GM12801 (cell line): ENCODE measurements around the gene AR.

Experiments used
- TF ChIP-seq, protein P1 (sequence below): IDR thresholded peaks from one replicate; pipeline ENCODE4 v1.5.1; 2011; ENCODE audit warnings: control low read depth; ENCODE audit not compliant: insufficient read length; ENCODE audit errors: extremely low read depth

The AR gene

DNA sequence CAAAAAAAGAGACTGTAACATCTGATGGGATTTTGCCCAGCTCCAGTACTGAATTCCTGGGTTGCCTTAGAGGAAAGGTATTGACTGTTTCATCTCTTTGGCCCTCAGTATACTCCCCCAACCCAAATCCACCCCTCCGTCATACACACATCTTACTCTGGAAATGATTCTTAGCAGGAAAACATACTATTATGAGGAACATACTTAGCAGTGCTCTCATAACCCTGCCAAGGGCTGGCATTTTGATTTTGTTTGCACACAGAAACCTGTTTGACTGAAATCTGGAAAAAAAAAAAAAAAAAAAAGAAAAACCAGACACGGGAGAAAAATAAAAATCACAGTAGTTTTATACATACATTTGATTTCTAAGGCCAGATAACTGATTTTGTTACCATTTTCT, 19.4 kb upstream of the AR start:
- TF ChIP-seq, protein P1, sequence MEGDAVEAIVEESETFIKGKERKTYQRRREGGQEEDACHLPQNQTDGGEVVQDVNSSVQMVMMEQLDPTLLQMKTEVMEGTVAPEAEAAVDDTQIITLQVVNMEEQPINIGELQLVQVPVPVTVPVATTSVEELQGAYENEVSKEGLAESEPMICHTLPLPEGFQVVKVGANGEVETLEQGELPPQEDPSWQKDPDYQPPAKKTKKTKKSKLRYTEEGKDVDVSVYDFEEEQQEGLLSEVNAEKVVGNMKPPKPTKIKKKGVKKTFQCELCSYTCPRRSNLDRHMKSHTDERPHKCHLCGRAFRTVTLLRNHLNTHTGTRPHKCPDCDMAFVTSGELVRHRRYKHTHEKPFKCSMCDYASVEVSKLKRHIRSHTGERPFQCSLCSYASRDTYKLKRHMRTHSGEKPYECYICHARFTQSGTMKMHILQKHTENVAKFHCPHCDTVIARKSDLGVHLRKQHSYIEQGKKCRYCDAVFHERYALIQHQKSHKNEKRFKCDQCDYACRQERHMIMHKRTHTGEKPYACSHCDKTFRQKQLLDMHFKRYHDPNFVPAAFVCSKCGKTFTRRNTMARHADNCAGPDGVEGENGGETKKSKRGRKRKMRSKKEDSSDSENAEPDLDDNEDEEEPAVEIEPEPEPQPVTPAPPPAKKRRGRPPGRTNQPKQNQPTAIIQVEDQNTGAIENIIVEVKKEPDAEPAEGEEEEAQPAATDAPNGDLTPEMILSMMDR = no peak

GRCh38 chrX:67524950-67525691, 18.7 kb upstream of the AR start:
- TF ChIP-seq, protein P1 = no peak

DNA sequence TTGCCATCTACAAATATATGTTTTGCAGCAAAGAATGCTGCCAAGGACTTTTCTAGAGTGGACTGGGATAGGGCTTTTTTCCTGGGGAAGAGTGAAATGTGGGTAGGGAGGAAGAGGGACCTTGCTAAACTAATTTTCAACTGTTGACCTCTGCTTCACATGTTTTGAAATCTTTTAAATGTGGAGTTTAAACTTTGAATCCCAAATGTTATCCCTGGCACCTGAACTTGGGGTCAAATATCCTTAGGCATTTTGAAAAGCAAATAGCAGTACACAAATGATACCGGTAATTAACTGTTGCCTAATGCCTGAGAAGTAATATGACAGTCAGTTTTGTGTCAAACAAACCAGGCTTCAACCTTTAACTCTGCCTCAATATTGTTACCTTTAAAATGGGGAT, 7.3 kb upstream of the AR start:
- TF ChIP-seq, protein P1 = no peak

GRCh38 chrX:67538383-67538782, 5.4 kb upstream of the AR start:
- TF ChIP-seq, protein P1 = no peak

DNA sequence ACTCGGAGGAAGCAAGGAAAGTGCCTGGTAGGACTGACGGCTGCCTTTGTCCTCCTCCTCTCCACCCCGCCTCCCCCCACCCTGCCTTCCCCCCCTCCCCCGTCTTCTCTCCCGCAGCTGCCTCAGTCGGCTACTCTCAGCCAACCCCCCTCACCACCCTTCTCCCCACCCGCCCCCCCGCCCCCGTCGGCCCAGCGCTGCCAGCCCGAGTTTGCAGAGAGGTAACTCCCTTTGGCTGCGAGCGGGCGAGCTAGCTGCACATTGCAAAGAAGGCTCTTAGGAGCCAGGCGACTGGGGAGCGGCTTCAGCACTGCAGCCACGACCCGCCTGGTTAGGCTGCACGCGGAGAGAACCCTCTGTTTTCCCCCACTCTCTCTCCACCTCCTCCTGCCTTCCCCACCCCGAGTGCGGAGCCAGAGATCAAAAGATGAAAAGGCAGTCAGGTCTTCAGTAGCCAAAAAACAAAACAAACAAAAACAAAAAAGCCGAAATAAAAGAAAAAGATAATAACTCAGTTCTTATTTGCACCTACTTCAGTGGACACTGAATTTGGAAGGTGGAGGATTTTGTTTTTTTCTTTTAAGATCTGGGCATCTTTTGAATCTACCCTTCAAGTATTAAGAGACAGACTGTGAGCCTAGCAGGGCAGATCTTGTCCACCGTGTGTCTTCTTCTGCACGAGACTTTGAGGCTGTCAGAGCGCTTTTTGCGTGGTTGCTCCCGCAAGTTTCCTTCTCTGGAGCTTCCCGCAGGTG, 637 bp downstream of the AR start:
- TF ChIP-seq, protein P1 = no peak

GRCh38 chrX:67545036-67545821, 1.4 kb downstream of the AR start:
- TF ChIP-seq, protein P1 = no peak

DNA sequence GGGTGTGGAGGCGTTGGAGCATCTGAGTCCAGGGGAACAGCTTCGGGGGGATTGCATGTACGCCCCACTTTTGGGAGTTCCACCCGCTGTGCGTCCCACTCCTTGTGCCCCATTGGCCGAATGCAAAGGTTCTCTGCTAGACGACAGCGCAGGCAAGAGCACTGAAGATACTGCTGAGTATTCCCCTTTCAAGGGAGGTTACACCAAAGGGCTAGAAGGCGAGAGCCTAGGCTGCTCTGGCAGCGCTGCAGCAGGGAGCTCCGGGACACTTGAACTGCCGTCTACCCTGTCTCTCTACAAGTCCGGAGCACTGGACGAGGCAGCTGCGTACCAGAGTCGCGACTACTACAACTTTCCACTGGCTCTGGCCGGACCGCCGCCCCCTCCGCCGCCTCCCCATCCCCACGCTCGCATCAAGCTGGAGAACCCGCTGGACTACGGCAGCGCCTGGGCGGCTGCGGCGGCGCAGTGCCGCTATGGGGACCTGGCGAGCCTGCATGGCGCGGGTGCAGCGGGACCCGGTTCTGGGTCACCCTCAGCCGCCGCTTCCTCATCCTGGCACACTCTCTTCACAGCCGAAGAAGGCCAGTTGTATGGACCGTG, 2.2 kb downstream of the AR start:
- TF ChIP-seq, protein P1 = no peak
